HepG2 (cell line): ENCODE data around the gene TENT4B. TPM values are rescaled to one million over a fixed set of nuclear protein-coding genes. Genes with fewer than 3 reads are reported as not detected.

Source experiments
- ATF7-NPFF ChIP-seq: sonication (generic); formaldehyde crosslinking; IDR thresholded peaks from 2 replicates; pipeline ENCODE4 v1.8.1; 2023; ENCODE audit warnings: mild to moderate bottlenecking, low read depth, missing genetic modification reagents, moderate library complexity
- DNMT1 ChIP-seq: sonication (generic); formaldehyde crosslinking; IDR thresholded peaks from 2 replicates; pipeline ENCODE4 v1.5.1; 2020; ENCODE audit warnings: mild to moderate bottlenecking, missing genetic modification reagents
- HCFC1 ChIP-seq: fragments of 150-350 bp; IDR thresholded peaks from 2 replicates; pipeline ENCODE4 v1.6.1; 2014; ENCODE audit warnings: low read depth, low read length
- MAFG ChIP-seq: sonication (generic); formaldehyde crosslinking; IDR thresholded peaks from 2 replicates; pipeline ENCODE4 v1.5.1; 2020; ENCODE audit warnings: mild to moderate bottlenecking, missing genetic modification reagents
- MAZ ChIP-seq, 2 experiments: sonication (generic) in 1 of 2; formaldehyde crosslinking in 1 of 2; IDR thresholded peaks; 2 replicates each; pipeline versions ENCODE4 v1.5.0 to v1.6.1; 2012 to 2020; ENCODE audit warnings: low read depth in 2 of 2, mild to moderate bottlenecking in 2 of 2, borderline replicate concordance in 1 of 2, improper control_type of control experiment in 1 of 2, low read length in 1 of 2, missing genetic modification reagents in 1 of 2, moderate library complexity in 1 of 2
- MEIS2 ChIP-seq: sonication (generic); formaldehyde crosslinking; IDR thresholded peaks from 2 replicates; pipeline ENCODE4 v1.9.0; 2021; ENCODE audit warnings: mild to moderate bottlenecking, missing genetic modification reagents
- NONO ChIP-seq, 2 experiments: fragments of 450-650 bp in 1 of 2; sonication (generic) in 1 of 2; formaldehyde crosslinking in 1 of 2; IDR thresholded peaks in 1 of 2; conservative IDR thresholded peaks in 1 of 2; 2 replicates each; pipeline versions ENCODE4 v1.6.1 to v1.8.0; 2017 to 2022; ENCODE audit warnings: mild to moderate bottlenecking in 1 of 2, missing genetic modification reagents in 1 of 2, moderate library complexity in 1 of 2
- NR2F1 ChIP-seq, 2 experiments: fragments of 450-650 bp in 1 of 2; formaldehyde crosslinking in 1 of 2; IDR thresholded peaks; 2 replicates each; pipeline versions ENCODE4 v1.5.0 to v1.6.1; 2016 to 2020; ENCODE audit warnings: mild to moderate bottlenecking in 1 of 2, missing compliant biosample characterization in 1 of 2, missing genetic modification reagents in 1 of 2, moderate library complexity in 1 of 2
- PBX2 ChIP-seq: IDR thresholded peaks from 2 replicates; pipeline ENCODE4 v1.6.1; 2016; ENCODE audit warnings: control low read depth
- RBAK ChIP-seq: sonication (generic); formaldehyde crosslinking; IDR thresholded peaks from 2 replicates; pipeline ENCODE4 v1.5.1; 2020; ENCODE audit warnings: mild to moderate bottlenecking, missing genetic modification reagents
- TFDP1 ChIP-seq: IDR thresholded peaks from 2 replicates; pipeline ENCODE4 v1.6.1; 2016; ENCODE audit warnings: missing compliant biosample characterization, missing genetic modification reagents, borderline replicate concordance
- ZBTB42 ChIP-seq: sonication (generic); formaldehyde crosslinking; IDR thresholded peaks from 2 replicates; pipeline ENCODE4 v1.5.0; 2020; ENCODE audit warnings: mild to moderate bottlenecking, missing genetic modification reagents
- ZNF101 ChIP-seq: sonication (generic); formaldehyde crosslinking; IDR thresholded peaks from 2 replicates; pipeline ENCODE4 v1.4.0; 2020; ENCODE audit warnings: mild to moderate bottlenecking, low read depth, missing genetic modification reagents, borderline replicate concordance
- ZNF180 ChIP-seq: sonication (generic); formaldehyde crosslinking; IDR thresholded peaks from 2 replicates; pipeline ENCODE4 v1.4.0; 2020; ENCODE audit warnings: low read depth, missing genetic modification reagents, borderline replicate concordance
- ZNF367 ChIP-seq: sonication (generic); formaldehyde crosslinking; IDR thresholded peaks from 2 replicates; pipeline ENCODE4 v1.4.0; 2020; ENCODE audit warnings: missing genetic modification reagents, borderline replicate concordance
- ZNF564 ChIP-seq: sonication (generic); formaldehyde crosslinking; IDR thresholded peaks from 2 replicates; pipeline ENCODE4 v1.8.1; 2023; ENCODE audit warnings: mild to moderate bottlenecking, missing genetic modification reagents
- ZNF777 ChIP-seq: sonication (generic); formaldehyde crosslinking; IDR thresholded peaks from 2 replicates; pipeline ENCODE4 v1.4.0; 2020; ENCODE audit warnings: missing genetic modification reagents
- ZNF782 ChIP-seq: sonication (generic); formaldehyde crosslinking; IDR thresholded peaks from 2 replicates; pipeline ENCODE4 v1.4.0; 2020; ENCODE audit warnings: missing genetic modification reagents, mild to moderate bottlenecking, borderline replicate concordance
- polyA plus RNA-seq, 8 experiments: library from polyadenylated mRNA; depleted of rRNA in 3 of 8; stranded (reverse) in 7 of 8; unstranded in 1 of 8; fragments of >200 nt; fragmentation: Illumina TruSeq in 4 of 8; extraction: Trizol in 4 of 8; gene quantifications; 2 replicates each; pipeline versions ENCODE4 v1.2.1 to v1.2.3, GENCODE V29; 2011 to 2016; ENCODE audit warnings: low read depth in 4 of 8, missing spikeins in 1 of 8, mixed read lengths in 1 of 8; ENCODE audit not compliant: insufficient read depth in 1 of 8
- total RNA-seq, 5 experiments: library from RNA; depleted of rRNA; stranded (reverse); fragments of >200 nt; fragmentation: Illumina TruSeq; extraction: Trizol; gene quantifications; 2 replicates each; pipeline ENCODE4 v1.2.3, GENCODE V29; 2016; ENCODE audit warnings: low read depth in 1 of 5
- TF ChIP-seq, protein P1 (sequence below): sonication (generic); formaldehyde crosslinking; conservative IDR thresholded peaks from 2 replicates; pipeline ENCODE4 v1.8.0; 2022; ENCODE audit warnings: mild to moderate bottlenecking, moderate library complexity, missing genetic modification reagents
- TF ChIP-seq, protein P2 (sequence below): sonication (generic); formaldehyde crosslinking; IDR thresholded peaks from 2 replicates; pipeline ENCODE4 v1.5.0; 2020; ENCODE audit warnings: missing genetic modification reagents
- TF ChIP-seq, protein P3 (sequence below): sonication (generic); formaldehyde crosslinking; IDR thresholded peaks from 2 replicates; pipeline ENCODE4 v1.5.0; 2020; ENCODE audit warnings: missing genetic modification reagents

The TENT4B gene
- total and polyA plus RNA-seq, 2 of the 13 experiments (the other 11 are each of a cell fraction or from before 2014, with no cell fraction given), result 15.0 to 32.8 TPM

DNA sequence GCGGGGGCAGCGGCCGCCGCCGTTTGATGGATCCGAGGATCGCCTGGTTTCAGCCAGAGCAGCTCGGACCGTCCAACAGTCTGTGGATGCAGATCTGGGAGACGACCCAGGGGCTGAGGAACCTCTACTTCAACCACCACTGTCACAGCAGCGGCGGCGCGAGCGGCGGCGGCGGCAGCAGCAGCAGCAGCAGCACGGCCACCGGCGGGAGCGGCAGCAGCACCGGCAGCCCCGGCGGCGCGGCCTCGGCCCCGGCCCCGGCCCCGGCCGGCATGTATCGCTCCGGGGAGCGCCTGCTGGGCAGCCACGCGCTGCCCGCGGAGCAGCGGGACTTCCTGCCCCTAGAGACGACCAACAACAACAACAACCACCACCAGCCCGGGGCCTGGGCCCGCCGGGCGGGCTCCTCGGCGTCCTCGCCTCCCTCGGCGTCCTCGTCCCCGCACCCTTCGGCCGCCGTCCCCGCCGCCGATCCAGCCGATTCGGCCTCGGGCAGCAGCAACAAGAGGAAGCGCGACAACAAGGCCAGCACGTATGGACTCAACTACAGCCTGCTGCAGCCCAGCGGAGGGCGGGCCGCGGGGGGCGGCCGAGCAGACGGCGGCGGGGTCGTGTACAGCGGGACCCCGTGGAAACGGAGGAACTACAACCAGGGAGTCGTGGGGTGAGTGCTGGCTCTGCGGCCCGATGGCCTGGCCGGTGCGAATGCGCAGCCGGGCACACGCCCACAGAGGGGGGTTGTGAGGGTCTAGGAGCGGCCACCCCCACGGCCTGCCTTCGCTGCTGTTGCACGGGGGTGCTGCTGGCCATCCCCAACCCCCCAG, 702 bp downstream of the TENT4B start (continued):
- TF ChIP-seq MAZ (IDR thresholded peaks at IDR 0.05; ENCODE audit: borderline replicate concordance, low read depth, low read length) (no peak), MAZ (CRISPR knock-in tag; IDR thresholded peaks at IDR 0.05; ENCODE audit: low read depth) (0 out of 2 replicates have a peak, but pooled peaks have one; percentile 30), ZBTB42 (CRISPR knock-in tag) (0 out of 2 replicates have a peak, but pooled peaks have one; percentile 23), ATF7-NPFF (CRISPR knock-in tag) (peak; percentile 52; the same call in 1 of the 2 replicates), DNMT1 (0 out of 2 replicates have a peak, but pooled peaks have one; percentile 56), NR2F1 (CRISPR knock-in tag; IDR thresholded peaks at IDR 0.05) (no peak), TFDP1 (CRISPR knock-in tag) (no peak), ZNF777 (CRISPR knock-in tag) (0 out of 2 replicates have a peak, but pooled peaks have one; percentile 8), NONO (IDR thresholded peaks at IDR 0.05) (no peak), NONO (CRISPR knock-in tag; conservative IDR thresholded peaks at IDR 0.05) (no peak), ZNF101 (CRISPR knock-in tag) (0 out of 2 replicates have a peak, but pooled peaks have one; percentile 4), ZNF367 (CRISPR knock-in tag) (peak; percentile 33; the same call in 1 of the 2 replicates), ZNF180 (CRISPR knock-in tag) (peak; percentile 62; the same call in 1 of the 2 replicates), MAFG (CRISPR knock-in tag) (0 out of 2 replicates have a peak, but pooled peaks have one; percentile 31), MEIS2 (peak; percentile 80; the same call in 1 of the 2 replicates), ZNF564 (CRISPR knock-in tag) (peak; percentile 69; the same call in 1 of the 2 replicates), HCFC1 (no peak), RBAK (CRISPR knock-in tag) (no peak), ZNF782 (CRISPR knock-in tag) (peak; percentile 47; the same call in 1 of the 2 replicates), PBX2 (CRISPR knock-in tag) (no peak)
- TF ChIP-seq, protein P1, sequence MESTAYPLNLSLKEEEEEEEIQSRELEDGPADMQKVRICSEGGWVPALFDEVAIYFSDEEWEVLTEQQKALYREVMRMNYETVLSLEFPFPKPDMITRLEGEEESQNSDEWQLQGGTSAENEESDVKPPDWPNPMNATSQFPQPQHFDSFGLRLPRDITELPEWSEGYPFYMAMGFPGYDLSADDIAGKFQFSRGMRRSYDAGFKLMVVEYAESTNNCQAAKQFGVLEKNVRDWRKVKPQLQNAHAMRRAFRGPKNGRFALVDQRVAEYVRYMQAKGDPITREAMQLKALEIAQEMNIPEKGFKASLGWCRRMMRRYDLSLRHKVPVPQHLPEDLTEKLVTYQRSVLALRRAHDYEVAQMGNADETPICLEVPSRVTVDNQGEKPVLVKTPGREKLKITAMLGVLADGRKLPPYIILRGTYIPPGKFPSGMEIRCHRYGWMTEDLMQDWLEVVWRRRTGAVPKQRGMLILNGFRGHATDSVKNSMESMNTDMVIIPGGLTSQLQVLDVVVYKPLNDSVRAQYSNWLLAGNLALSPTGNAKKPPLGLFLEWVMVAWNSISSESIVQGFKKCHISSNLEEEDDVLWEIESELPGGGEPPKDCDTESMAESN (CRISPR knock-in tag), result no peak; the same call in 1 of the 2 replicates
- TF ChIP-seq, protein P2, sequence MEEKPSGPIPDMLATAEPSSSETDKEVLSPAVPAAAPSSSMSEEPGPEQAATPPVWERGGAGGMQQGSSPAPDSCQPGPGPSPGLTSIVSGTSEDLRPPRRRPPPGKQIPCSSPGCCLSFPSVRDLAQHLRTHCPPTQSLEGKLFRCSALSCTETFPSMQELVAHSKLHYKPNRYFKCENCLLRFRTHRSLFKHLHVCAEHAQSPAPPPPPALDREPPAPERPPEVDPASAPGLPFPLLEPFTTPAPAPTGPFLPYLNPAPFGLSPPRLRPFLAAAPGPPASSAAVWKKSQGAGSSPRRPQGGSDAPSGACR, result no peak
- TF ChIP-seq, protein P3, sequence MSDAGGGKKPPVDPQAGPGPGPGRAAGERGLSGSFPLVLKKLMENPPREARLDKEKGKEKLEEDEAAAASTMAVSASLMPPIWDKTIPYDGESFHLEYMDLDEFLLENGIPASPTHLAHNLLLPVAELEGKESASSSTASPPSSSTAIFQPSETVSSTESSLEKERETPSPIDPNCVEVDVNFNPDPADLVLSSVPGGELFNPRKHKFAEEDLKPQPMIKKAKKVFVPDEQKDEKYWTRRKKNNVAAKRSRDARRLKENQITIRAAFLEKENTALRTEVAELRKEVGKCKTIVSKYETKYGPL (CRISPR knock-in tag), result 0 out of 2 replicates have a peak, but pooled peaks have one; percentile 24
